Natural killer cell (primary cell): Measurements from ENCODE around the gene FEM1C. TPM values are rescaled to one million over a fixed set of nuclear protein-coding genes. Genes with fewer than 3 reads are reported as not detected.

Experiments
- ATAC-seq, 3 donors: fragments of 150-1000 bp in 2 of 3; fragments of 200-7000 bp in 1 of 3; cut with Tn5 transposase; 1 replicate in 1 of 3; 2 replicates in 2 of 3; pipeline ENCODE4 v1.10.0; 2021; ENCODE audit warnings: mild to moderate bottlenecking in 2 of 3, moderate library complexity in 2 of 3
- DNase-seq, 2 donors: peaks; one replicate each; pipeline versions ENCODE4 v3.0.0 to v3.0.0-alpha.2; 2013 to 2021; ENCODE audit warnings: mixed read lengths in 1 of 2
- H3K27ac ChIP-seq: one replicate; pipeline ENCODE4 v1.5.1; 2013; ENCODE audit warnings: mild to moderate bottlenecking, low read length
- H3K27me3 ChIP-seq: one replicate; pipeline ENCODE4 v1.6.1; 2013; ENCODE audit warnings: low read length; ENCODE audit not compliant: control insufficient read depth, insufficient read depth
- H3K36me3 ChIP-seq: one replicate; pipeline ENCODE4 v1.6.1; 2013; ENCODE audit warnings: low read length; ENCODE audit not compliant: control insufficient read depth, insufficient read depth
- H3K4me1 ChIP-seq: one replicate; pipeline ENCODE4 v1.6.1; 2013; ENCODE audit warnings: low read length; ENCODE audit not compliant: control insufficient read depth, insufficient read depth
- H3K4me3 ChIP-seq: one replicate; pipeline ENCODE4 v1.5.1; 2013; ENCODE audit warnings: low read length
- H3K9me3 ChIP-seq: one replicate; pipeline ENCODE4 v1.6.1; 2013; ENCODE audit warnings: low read length; ENCODE audit not compliant: control insufficient read depth, insufficient read depth
- H3K27ac Mint-ChIP-seq, 2 donors: one replicate each; pipeline ENCODE4 v1.8.0; 2022; ENCODE audit warnings: mild to moderate bottlenecking in 2 of 2, mixed read lengths in 2 of 2, moderate library complexity in 1 of 2
- H3K27me3 Mint-ChIP-seq, 2 donors: one replicate each; pipeline ENCODE4 v1.8.0; 2022; ENCODE audit warnings: low read depth in 2 of 2, mixed read lengths in 2 of 2
- H3K36me3 Mint-ChIP-seq: one replicate; pipeline ENCODE4 v1.8.0; 2022; ENCODE audit warnings: mixed read lengths
- H3K4me1 Mint-ChIP-seq, 2 donors: one replicate each; pipeline ENCODE4 v1.8.0; 2022; ENCODE audit warnings: mixed read lengths in 2 of 2
- H3K4me3 Mint-ChIP-seq: one replicate; pipeline ENCODE4 v1.8.0; 2022; ENCODE audit warnings: mild to moderate bottlenecking, moderate library complexity, mixed read lengths
- H3K9me3 Mint-ChIP-seq, 2 donors: one replicate each; pipeline ENCODE4 v1.8.0; 2022; ENCODE audit warnings: mixed read lengths in 2 of 2
- WGBS: methylation state at CpG from one replicate; pipeline ENCODE4 v1.1.7; 2013; ENCODE audit warnings: missing lambda C conversion rate; ENCODE audit not compliant: insufficient coverage; 5-methylcytosine and 5-hydroxymethylcytosine counted together
- intact Hi-C: fragments of 100-400 bp; cut with micrococcal nuclease; formaldehyde crosslinking; loops from one replicate; pipeline ENCODE4 v1.14.2; 2022
- total RNA-seq, 4 donors: library from RNA; stranded (reverse); fragments of 120-200 nt in 1 of 4; gene quantifications; one replicate each; pipeline versions ENCODE4 v1.2.3 to v1.2.4, GENCODE V29; 2013 to 2022
- TF ChIP-seq, protein P1 (sequence below): fragments of 200-600 bp; IDR thresholded peaks from one replicate; pipeline ENCODE4 v1.8.0; 2022; ENCODE audit warnings: antibody characterized with exemption

The FEM1C gene
- total RNA-seq, result 10 to 100 TPM; 33.8 to 48.6 (median 36.2) TPM
- total RNA-seq (2013), result 25.8 TPM

DNA sequence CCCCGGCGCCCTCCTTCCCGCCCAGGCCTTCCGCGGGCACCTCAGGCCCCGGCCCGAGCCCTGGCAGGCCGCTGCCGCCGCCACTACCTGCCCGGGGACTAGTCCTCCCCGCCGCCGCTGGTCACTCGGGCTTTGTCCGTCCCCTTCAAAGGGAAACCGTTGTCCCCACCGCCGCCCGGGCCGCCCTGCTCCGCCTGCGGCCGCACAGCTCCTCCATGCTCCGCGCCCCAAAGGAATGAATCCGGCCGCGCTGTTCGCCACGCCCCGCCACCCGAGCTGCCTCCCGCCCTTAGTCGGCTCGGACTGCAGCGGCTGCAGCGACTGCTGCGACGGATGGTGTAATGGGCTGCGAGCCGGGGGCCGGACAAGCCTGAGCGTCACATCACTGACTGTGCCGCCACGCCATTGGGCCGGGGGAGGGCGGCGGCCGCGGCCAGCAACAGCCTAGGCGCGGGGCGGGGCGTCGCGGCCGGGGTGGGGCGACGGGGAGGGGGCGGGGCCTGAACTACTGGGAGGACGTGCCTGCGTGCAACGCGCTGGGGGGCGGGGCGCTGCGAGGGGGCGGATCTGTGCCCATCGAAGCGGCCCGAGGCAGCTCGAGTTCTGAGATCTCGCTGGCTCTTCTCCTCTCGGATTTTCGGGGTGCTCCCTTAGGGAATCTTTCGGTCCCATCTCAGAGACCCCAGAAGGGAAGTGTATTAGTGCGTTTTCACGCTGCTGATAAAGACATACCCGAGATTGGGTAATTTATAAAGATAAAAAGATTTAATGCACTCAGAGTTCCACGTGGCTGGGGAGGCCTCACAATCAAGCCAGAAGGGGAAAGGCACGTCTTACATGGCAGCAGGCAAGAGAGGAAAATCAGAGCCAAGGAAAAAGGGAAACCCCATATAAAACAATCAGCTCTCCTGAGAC lies at the start of gene FEM1C:
Gene FEM1C, minus strand, starts transcription at position 340 of the 915 bp plus-strand sequence. CDS start 1,282 bp downstream, outside the sequence.
- H3K4me3 Mint-ChIP-seq, result peak within 1 kb of the TSS; percentile 98
- WGBS, result under 1% methylated on average over 82 of the region's 82 CpGs
- peak within 1 kb of the TSS; percentile 58 for H3K4me3 ChIP-seq
- H3K4me1 Mint-ChIP-seq, result peaks cover 48 to 54% of the 10 kb centered on the region in 2 donors
- H3K27ac ChIP-seq, result peak within 1 kb of the TSS; percentile 98
- peak; percentile 89 to 96 (median 92) for ATAC-seq
- no peaks in the 10 kb centered on the region for H3K27me3 ChIP-seq
- peak; percentile 95 for DNase-seq
- H3K36me3 Mint-ChIP-seq, result no peaks in the 10 kb centered on the region
- no peaks in the 10 kb centered on the region for H3K9me3 Mint-ChIP-seq
- H3K9me3 ChIP-seq, result peaks cover 5% of the 10 kb centered on the region
- H3K27ac Mint-ChIP-seq, result peak within 1 kb of the TSS; percentile 93 to 98
- H3K4me1 ChIP-seq, result peaks cover 13% of the 10 kb centered on the region
- intact Hi-C loops, result loop anchor here (1.0 to 2.0 kb wide), 3 partner anchors 82 to 541 kb away; partner anchors contain the start of genes AP3S1, ATG12, COMMD10 and TMED7
- no peaks in the 10 kb centered on the region for H3K27me3 Mint-ChIP-seq
- TF ChIP-seq, protein P1, sequence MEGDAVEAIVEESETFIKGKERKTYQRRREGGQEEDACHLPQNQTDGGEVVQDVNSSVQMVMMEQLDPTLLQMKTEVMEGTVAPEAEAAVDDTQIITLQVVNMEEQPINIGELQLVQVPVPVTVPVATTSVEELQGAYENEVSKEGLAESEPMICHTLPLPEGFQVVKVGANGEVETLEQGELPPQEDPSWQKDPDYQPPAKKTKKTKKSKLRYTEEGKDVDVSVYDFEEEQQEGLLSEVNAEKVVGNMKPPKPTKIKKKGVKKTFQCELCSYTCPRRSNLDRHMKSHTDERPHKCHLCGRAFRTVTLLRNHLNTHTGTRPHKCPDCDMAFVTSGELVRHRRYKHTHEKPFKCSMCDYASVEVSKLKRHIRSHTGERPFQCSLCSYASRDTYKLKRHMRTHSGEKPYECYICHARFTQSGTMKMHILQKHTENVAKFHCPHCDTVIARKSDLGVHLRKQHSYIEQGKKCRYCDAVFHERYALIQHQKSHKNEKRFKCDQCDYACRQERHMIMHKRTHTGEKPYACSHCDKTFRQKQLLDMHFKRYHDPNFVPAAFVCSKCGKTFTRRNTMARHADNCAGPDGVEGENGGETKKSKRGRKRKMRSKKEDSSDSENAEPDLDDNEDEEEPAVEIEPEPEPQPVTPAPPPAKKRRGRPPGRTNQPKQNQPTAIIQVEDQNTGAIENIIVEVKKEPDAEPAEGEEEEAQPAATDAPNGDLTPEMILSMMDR, result no peak
- peaks cover 7% of the 10 kb centered on the region for H3K36me3 ChIP-seq

- Mint-ChIP-seq H3K4me1 (no peaks in the 10 kb centered on the region), H3K4me3 (no peak overlapping the region), H3K36me3 (no peaks in the 10 kb centered on the region), H3K9me3 (no peaks in the 10 kb centered on the region), H3K27me3 (no peaks in the 10 kb centered on the region), H3K27ac (no peak overlapping the region)
- Histone ChIP-seq H3K27me3 (no peaks in the 10 kb centered on the region), H3K9me3 (no peaks in the 10 kb centered on the region), H3K27ac (no peak overlapping the region), H3K4me1 (no peaks in the 10 kb centered on the region), H3K4me3 (no peak overlapping the region), H3K36me3 (no peaks in the 10 kb centered on the region)
- TF ChIP-seq, protein P1, result no peak
- no peak for DNase-seq
- intact Hi-C loops, result loop anchor here (5.0 kb wide), 2 partner anchors 492 to 1977 kb away; no protein-coding TSS in a partner anchor
- no peak for ATAC-seq
- WGBS, result 93% methylated on average over 3 of the region's 3 CpGs
Measured at GRCh38 chr5:115589043-115589442, 44.5 kb upstream of the FEM1C start.

- H3K27me3 ChIP-seq, result no peaks in the 10 kb centered on the region
- H3K27ac Mint-ChIP-seq, result no peak overlapping the region
- no peaks in the 10 kb centered on the region for H3K9me3 ChIP-seq
- no peaks in the 10 kb centered on the region for H3K27me3 Mint-ChIP-seq
- WGBS, result 90% methylated on average over 4 of the region's 4 CpGs
- TF ChIP-seq, protein P1, result no peak
- intact Hi-C loops, result loop anchor here (5.0 kb wide), 2 partner anchors 491 to 1976 kb away; no protein-coding TSS in a partner anchor
- H3K4me1 Mint-ChIP-seq, result no peaks in the 10 kb centered on the region
- H3K4me3 Mint-ChIP-seq, result no peak overlapping the region
- no peak overlapping the region for H3K27ac ChIP-seq
- H3K4me3 ChIP-seq, result no peak overlapping the region
- H3K4me1 ChIP-seq, result no peaks in the 10 kb centered on the region
- no peaks in the 10 kb centered on the region for H3K9me3 Mint-ChIP-seq
- no peaks in the 10 kb centered on the region for H3K36me3 ChIP-seq
- DNase-seq (no peak), ATAC-seq (no peak)
- H3K36me3 Mint-ChIP-seq, result no peaks in the 10 kb centered on the region
Measured at GRCh38 chr5:115588640-115589039, 44.1 kb upstream of the FEM1C start.
